Uterus (tissue), 2 donors: ENCODE data around the gene COL25A1.

Experiments
- CTCF ChIP-seq, 4 experiments: fragments of 200-600 bp in 2 of 4; fragments of 450-650 bp in 2 of 4; sonication (generic) in 2 of 4; IDR thresholded peaks; one replicate each; pipeline ENCODE4 v1.5.1; 2016 to 2019; ENCODE audit warnings: antibody characterized with exemption in 4 of 4, mild to moderate bottlenecking in 2 of 4, moderate library complexity in 1 of 4
- POLR2A ChIP-seq, 2 donors: fragments of 450-650 bp; IDR thresholded peaks; one replicate each; pipeline ENCODE4 v1.6.1; 2016; ENCODE audit warnings: antibody characterized with exemption in 2 of 2, mild to moderate bottlenecking in 1 of 2, moderate library complexity in 1 of 2

- no peak for TF ChIP-seq POLR2A (IDR thresholded peaks at IDR 0.05)
- TF ChIP-seq CTCF (IDR thresholded peaks at IDR 0.05), result no peak
These were observed 399.7 kb downstream of the COL25A1 start for GRCh38 chr4:108902769-108903168.
